K562 (cell line): Measurements from ENCODE around the gene API5. TPM values are rescaled to one million over a fixed set of nuclear protein-coding genes. Genes with fewer than 3 reads are reported as not detected.

Experiments
- AFF4 ChIP-seq: sonication (generic); formaldehyde crosslinking; IDR thresholded peaks from 2 replicates; pipeline ENCODE4 v1.8.0; 2023; ENCODE audit warnings: mild to moderate bottlenecking, missing genetic modification reagents
- CCAR2 ChIP-seq: fragments of 200-400 bp; formaldehyde crosslinking; IDR thresholded peaks from 2 replicates; pipeline ENCODE4 v1.6.1; 2017; ENCODE audit warnings: mild to moderate bottlenecking, low read depth, low read length
- FOXP1 ChIP-seq: sonication (generic); formaldehyde crosslinking; IDR thresholded peaks from 2 replicates; pipeline ENCODE4 v1.8.0; 2022; ENCODE audit warnings: mild to moderate bottlenecking, missing genetic modification reagents
- IRF1 ChIP-seq: sonication (generic); formaldehyde crosslinking; IDR thresholded peaks from 2 replicates; pipeline ENCODE4 v1.8.0; 2022; ENCODE audit warnings: missing genetic modification reagents, mild to moderate bottlenecking, borderline replicate concordance
- MAFK ChIP-seq: IDR thresholded peaks from 2 replicates; pipeline ENCODE4 v1.6.1; 2011; ENCODE audit warnings: low read length, improper control_type of control experiment
- NCOR1 ChIP-seq: fragments of 450-650 bp; IDR thresholded peaks from 2 replicates; pipeline ENCODE4 v1.6.1; 2016; ENCODE audit warnings: mild to moderate bottlenecking, moderate library complexity
- NR0B1 ChIP-seq: fragments of 450-650 bp; IDR thresholded peaks from one replicate; pipeline ENCODE4 v1.6.1; 2018; ENCODE audit warnings: mild to moderate bottlenecking, moderate library complexity; ENCODE audit not compliant: partially characterized antibody
- THAP7 ChIP-seq: fragments of 250-450 bp; sonication (Bioruptor Pico); IDR thresholded peaks from 2 replicates; pipeline ENCODE4 v1.5.0; 2021
- USF1 ChIP-seq: sonication (generic); formaldehyde crosslinking; IDR thresholded peaks from 2 replicates; pipeline ENCODE4 v1.9.0; 2022; ENCODE audit warnings: mild to moderate bottlenecking, missing genetic modification reagents
- VEZF1 ChIP-seq: fragments of 200-800 bp; sonication (Bioruptor generic); IDR thresholded peaks from 2 replicates; pipeline ENCODE4 v1.6.1; 2017; ENCODE audit warnings: missing genetic modification characterization, missing compliant biosample characterization
- ZBTB2 ChIP-seq: fragments of 450-650 bp; IDR thresholded peaks from 2 replicates; pipeline ENCODE4 v1.6.1; 2016; ENCODE audit warnings: antibody characterized with exemption
- ZKSCAN8 ChIP-seq: fragments of 200-800 bp; sonication (Bioruptor generic); IDR thresholded peaks from 2 replicates; pipeline ENCODE4 v1.6.1; 2016; ENCODE audit warnings: missing genetic modification characterization, missing compliant biosample characterization
- polyA plus RNA-seq, 8 experiments: library from polyadenylated mRNA; depleted of rRNA in 4 of 8; stranded (reverse) in 5 of 8; unstranded in 3 of 8; fragments of >200 nt; fragmentation: Nextera tagmentation in 2 of 8; fragmentation: Illumina TruSeq in 1 of 8; extraction: Ambion mirVana in 2 of 8; extraction: Trizol in 1 of 8; gene quantifications; 2 replicates each; pipeline versions ENCODE4 v1.2.1 to v1.2.3, GENCODE V29; 2011 to 2014; ENCODE audit warnings: inconsistent platforms in 1 of 8, missing spikeins in 1 of 8
- total RNA-seq, 7 experiments: library from RNA; depleted of rRNA in 6 of 7; stranded (reverse); fragments of >200 nt in 6 of 7; fragmentation: Illumina TruSeq in 2 of 7; extraction: Trizol in 2 of 7; gene quantifications; 2 replicates each; pipeline versions ENCODE4 v1.2.1 to v1.2.3, GENCODE V29; 2011 to 2021; ENCODE audit warnings: low replicate concordance in 1 of 7

The API5 gene
- total and polyA plus RNA-seq, 9 of the 15 experiments (the other 6 are each of a cell fraction or from before 2014, with no cell fraction given), result 59.8 to 146 (median 123) TPM

GRCh38 chr11:43358801-43359421 is 47.1 kb downstream of the API5 start, which contains the start of gene TTC17 (continued):
- TF ChIP-seq VEZF1 (CRISPR knock-in tag), result peak; percentile 100
- no peak for TF ChIP-seq MAFK
- no peak for TF ChIP-seq ZKSCAN8
- no peak for TF ChIP-seq IRF1 (CRISPR knock-in tag)
- TF ChIP-seq AFF4 (CRISPR knock-in tag), result peak; percentile 73; the same call in 1 of the 2 replicates
- TF ChIP-seq ZBTB2, result no peak
- no peak for TF ChIP-seq USF1
- no peak for TF ChIP-seq NR0B1
- no peak for TF ChIP-seq NCOR1
- no peak for TF ChIP-seq CCAR2
- peak; percentile 65; the same call in 1 of the 2 replicates for TF ChIP-seq FOXP1
- TF ChIP-seq THAP7 (CRISPR knock-in tag), result peak; percentile 97
